Stimulated activated CD8-positive, alpha-beta memory T cell treated with anti-CD3 and anti-CD28 coated beads, Interleukin-12 subunit alpha, Interleukin-12 subunit beta, amount 100 ng/mL, for 24 hours (primary cell): Measurements from ENCODE around the gene MRPS34.

Experiments used
- DNase-seq: peaks from one replicate; pipeline ENCODE4 v3.0.0-alpha.2; 2020; ENCODE audit errors: extremely low read depth

MRPS34 gene

DNA sequence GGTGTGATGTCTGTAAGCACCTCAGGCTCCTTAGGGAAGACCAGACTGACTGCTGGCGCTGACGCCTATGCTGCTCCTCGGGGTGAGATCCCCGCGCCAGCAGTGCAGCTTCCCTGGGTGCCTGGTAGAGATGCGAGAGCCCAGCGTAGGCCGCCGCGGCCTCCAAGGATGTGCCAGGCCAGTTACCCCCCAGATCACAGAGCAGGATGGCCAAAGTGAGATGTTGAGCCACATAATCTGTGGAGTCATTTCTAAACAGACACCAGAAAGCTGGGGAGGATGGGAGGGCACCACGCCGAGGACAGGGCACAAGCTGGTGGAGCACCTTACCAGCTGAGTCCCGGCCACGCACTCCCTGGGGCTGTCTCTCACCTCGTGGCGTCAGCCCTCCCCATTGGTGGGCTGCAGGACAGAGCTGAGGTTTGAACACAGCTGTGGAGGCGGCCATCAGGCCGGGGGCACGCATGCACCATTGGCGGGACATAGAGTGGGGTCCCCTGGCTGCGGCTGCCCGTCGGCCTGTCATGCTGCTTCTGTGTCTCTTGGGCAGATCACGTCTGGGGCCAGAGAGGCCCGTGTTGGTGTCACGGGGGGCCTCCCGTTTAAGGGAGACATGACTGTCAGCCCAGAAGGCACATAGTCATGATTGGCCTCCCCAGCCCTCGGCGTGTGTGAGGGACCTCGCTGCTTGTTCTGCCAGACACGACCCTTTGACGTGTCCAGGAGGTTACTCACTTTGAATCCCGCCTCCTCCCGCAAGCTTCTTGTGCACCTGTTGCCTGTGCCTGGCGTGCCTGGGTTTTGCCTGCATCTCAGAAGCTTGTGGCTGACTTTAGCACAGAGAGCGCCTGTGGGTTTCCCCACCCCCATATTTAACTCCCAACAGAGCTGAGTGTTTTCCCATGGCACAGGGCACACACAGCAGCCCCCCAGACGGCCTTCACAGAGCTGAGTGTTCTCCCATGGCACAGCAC lies 45.0 kb downstream of the MRPS34 start:
- DNase-seq: no peak

DNA sequence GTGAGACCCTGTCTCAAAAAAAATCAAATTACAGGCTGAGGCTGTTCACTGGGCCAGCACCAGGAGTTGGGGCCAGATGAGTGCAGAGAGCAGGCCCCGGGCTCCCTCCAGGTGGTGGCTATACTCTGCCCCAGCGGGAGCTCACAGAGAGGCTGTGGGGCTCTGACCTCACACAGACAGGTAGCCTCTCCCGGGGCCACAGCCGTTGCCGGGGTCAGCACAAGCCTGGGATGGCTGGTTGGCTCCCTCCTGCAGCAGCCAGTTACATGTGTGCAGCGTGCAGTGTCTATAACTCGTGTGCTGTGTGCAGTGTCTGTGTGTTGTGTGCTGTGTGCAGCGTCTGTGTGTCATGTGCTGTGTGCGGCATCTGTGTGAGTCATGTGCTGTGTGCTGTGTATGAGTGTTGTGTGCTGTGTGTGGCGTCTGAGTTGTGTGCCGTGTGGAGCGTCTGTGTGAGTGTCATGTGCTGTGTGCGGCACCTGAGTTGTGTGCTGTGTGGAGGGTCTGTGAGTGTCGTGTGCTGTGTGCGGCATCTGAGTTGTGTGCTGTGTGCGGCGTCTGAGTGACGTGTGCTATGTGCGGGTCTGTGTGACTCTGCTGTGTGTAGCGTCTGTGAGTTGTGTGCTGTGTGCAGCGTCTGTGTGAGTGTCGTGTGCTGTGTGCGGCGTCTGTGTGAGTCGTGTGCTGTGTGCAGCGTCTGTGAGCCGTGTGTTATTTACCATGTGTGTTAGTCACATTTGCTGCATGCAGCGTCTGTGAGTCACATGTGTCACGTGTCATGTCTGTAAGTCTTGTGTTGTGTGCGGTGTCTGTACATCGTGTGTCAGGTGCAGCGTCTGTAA lies 46.1 kb downstream of the MRPS34 start:
- DNase-seq: no peak

DNA sequence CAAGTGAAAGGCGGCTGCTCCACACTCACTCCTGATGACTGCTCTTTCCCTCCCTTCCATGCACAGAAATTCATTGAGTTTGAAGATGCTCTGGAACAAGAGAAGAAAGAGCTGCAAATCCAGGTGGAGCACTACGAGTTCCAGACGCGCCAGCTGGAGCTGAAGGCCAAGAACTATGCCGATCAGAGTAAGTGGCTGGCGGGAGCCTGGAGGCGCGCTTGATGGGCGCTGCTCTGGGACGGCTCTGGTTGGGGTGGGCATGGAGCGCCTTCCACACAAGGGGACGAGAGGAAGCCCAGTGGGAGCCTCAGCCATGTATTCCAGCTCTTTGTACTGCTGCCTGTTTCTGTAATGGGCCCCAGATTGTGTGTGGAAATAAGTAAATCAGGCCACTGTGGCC lies 48.4 kb downstream of the MRPS34 start:
- DNase-seq: no peak

DNA sequence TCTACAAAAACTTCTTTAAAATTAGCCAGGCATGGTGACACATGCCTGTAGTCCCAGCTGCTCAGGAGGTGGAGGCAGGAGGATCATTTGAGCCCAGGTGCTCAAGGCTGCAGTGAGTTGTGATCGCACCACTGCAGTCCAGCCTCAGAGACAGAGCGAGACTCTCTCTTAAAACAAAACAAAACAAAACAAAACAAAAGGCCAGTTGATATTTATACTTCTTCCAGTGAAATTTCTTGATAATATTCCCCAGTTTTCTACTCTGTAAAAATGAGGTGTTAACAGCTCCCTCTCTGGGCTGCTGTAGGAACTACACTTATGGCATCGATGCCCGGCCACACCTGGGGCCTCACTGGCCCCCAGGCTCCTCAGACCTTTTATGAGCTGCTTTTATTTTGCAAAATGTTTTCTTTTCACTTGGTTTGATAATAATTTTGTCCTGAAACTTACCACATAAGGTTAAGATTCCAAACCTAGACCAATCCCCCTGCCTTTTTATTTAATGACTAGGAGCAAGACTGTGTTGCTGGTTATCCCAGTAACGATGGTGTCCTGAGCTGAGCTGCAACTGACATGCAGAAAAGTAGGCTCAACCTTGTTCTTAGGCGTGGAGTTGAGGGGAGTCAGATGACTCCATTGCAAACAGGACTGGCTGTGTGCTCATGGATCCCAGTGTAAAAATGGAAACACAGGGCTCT lies 49.3 kb downstream of the MRPS34 start:
- DNase-seq: no peak
